ENCODE measurements around the gene LCA5.

GRCh38 chr6:79510707-79511106 lies 26.5 kb downstream of the LCA5 start:
- TF ChIP-seq CTCF (IDR thresholded peaks at IDR 0.05; ENCODE audit: low read depth, low read length, poor library complexity, severe bottlenecking), result no peak
- no peak for TF ChIP-seq EZH2phosphoT487 (IDR thresholded peaks at IDR 0.05; ENCODE audit: borderline replicate concordance, low read length)
